Osteocyte (in vitro differentiated cells): Measurements from ENCODE around the gene WNK2. TPM values are rescaled to one million over a fixed set of nuclear protein-coding genes. Genes with fewer than 3 reads are reported as not detected.

Experiments used
- DNase-seq: peaks from one replicate; pipeline ENCODE4 v3.0.0; 2021; ENCODE audit warnings: mixed read lengths; ENCODE audit not compliant: unreplicated experiment; ENCODE audit errors: extremely low spot score
- H3K27ac Mint-ChIP-seq: one replicate; pipeline ENCODE4 v1.8.0; 2021; ENCODE audit warnings: mild to moderate bottlenecking, mixed read lengths; ENCODE audit not compliant: unreplicated experiment
- H3K27me3 Mint-ChIP-seq: one replicate; pipeline ENCODE4 v1.8.0; 2021; ENCODE audit warnings: mixed read lengths; ENCODE audit not compliant: unreplicated experiment
- H3K36me3 Mint-ChIP-seq: one replicate; pipeline ENCODE4 v1.8.0; 2021; ENCODE audit warnings: mixed read lengths; ENCODE audit not compliant: unreplicated experiment
- H3K4me1 Mint-ChIP-seq: one replicate; pipeline ENCODE4 v1.8.0; 2021; ENCODE audit warnings: mixed read lengths; ENCODE audit not compliant: unreplicated experiment
- H3K4me3 Mint-ChIP-seq: one replicate; pipeline ENCODE4 v1.8.0; 2021; ENCODE audit warnings: mild to moderate bottlenecking, moderate library complexity, mixed read lengths; ENCODE audit not compliant: unreplicated experiment
- H3K9me3 Mint-ChIP-seq: one replicate; pipeline ENCODE4 v1.8.0; 2021; ENCODE audit warnings: mixed read lengths; ENCODE audit not compliant: unreplicated experiment
- CTCF ChIP-seq: fragments of 200-600 bp; sonication (generic); IDR thresholded peaks from 2 replicates; pipeline ENCODE4 v1.5.0; 2021; ENCODE audit warnings: antibody characterized with exemption, mild to moderate bottlenecking, moderate library complexity
- total RNA-seq: library from RNA; stranded (reverse); gene quantifications from 2 replicates; pipeline ENCODE4 v1.2.1, GENCODE V29; 2021

Gene WNK2
- total RNA-seq, 1 donor from 2014 or later = not detected

DNA sequence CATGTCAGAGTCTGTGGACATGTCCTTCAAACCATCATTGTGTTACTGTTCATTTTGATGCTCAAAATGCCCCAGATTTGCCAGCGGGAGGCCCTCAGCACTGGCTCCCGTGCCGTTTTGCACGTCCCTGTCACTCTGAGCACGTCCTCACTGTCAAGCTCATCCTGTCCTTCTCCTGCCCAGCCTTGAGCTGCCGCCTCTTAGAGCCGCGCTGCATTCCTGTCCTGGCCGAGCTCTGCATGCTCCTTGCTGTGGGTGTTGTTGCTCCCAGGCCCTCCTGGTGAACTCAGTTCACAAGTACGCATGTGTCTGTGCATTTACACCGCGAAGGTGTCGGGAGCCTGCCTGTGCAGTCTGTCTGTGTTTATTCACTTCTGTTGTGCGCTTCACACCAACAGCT lies 62.2 kb downstream of the WNK2 start:
- no peak for DNase-seq
- H3K4me3 Mint-ChIP-seq = no peak overlapping the region
- no peak for TF ChIP-seq CTCF
- peaks cover 4% of the 10 kb centered on the region for H3K27me3 Mint-ChIP-seq
- H3K9me3 Mint-ChIP-seq = no peaks in the 10 kb centered on the region
- no peak overlapping the region for H3K27ac Mint-ChIP-seq
- no peaks in the 10 kb centered on the region for H3K4me1 Mint-ChIP-seq
- H3K36me3 Mint-ChIP-seq = no peaks in the 10 kb centered on the region

GRCh38 chr9:93246526-93246925 lies 62.6 kb downstream of the WNK2 start:
- Mint-ChIP-seq H3K9me3 (no peaks in the 10 kb centered on the region), H3K36me3 (no peaks in the 10 kb centered on the region), H3K27me3 (peaks cover 4% of the 10 kb centered on the region), H3K4me3 (no peak overlapping the region), H3K4me1 (no peaks in the 10 kb centered on the region), H3K27ac (no peak overlapping the region)
- no peak for DNase-seq
- TF ChIP-seq CTCF = no peak

DNA sequence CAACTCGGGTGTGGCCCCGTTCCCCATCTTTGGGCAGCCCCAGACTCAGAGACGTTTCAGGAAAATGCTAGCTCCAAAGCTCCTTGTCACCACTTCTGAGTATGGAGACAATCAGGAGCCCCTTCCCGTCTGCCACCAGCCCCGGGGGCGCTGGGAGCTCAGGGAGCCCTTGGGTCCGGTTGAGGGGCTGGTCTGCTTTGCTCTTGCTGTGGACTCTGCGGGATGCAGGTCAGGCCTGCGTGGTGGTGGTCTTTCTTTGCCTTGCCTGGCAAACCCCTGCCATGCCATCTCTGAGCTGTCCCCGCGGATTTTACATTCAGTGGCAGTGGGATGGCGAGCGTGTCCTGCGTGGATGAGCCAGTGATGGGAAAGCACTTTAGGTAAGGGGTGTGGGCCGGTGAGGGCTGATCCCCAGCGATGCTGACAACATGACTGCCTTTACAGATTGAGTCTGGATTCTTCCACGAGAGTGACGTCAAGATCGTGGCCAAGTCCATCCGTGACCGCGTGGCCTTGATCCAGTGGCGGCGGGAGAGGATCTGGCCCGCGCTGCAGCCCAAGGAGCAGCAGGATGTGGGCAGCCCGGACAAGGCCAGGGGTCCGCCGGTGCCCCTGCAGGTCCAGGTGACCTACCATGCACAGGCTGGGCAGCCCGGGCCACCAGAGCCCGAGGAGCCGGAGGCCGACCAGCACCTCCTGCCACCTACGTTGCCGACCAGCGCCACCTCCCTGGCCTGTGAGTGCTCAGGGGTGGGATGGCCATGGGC lies 63.3 kb downstream of the WNK2 start:
- no peaks in the 10 kb centered on the region for H3K36me3 Mint-ChIP-seq
- DNase-seq = no peak
- H3K4me1 Mint-ChIP-seq = no peaks in the 10 kb centered on the region
- TF ChIP-seq CTCF = no peak
- H3K27ac Mint-ChIP-seq = no peak overlapping the region
- no peaks in the 10 kb centered on the region for H3K9me3 Mint-ChIP-seq
- peaks cover 4% of the 10 kb centered on the region for H3K27me3 Mint-ChIP-seq
- no peak overlapping the region for H3K4me3 Mint-ChIP-seq

GRCh38 chr9:93247892-93248291 lies 64.0 kb downstream of the WNK2 start:
- no peak overlapping the region for H3K4me3 Mint-ChIP-seq
- H3K27ac Mint-ChIP-seq = no peak overlapping the region
- H3K9me3 Mint-ChIP-seq = no peaks in the 10 kb centered on the region
- no peak for DNase-seq
- no peak for TF ChIP-seq CTCF
- H3K4me1 Mint-ChIP-seq = no peaks in the 10 kb centered on the region
- H3K27me3 Mint-ChIP-seq = no peaks in the 10 kb centered on the region
- no peaks in the 10 kb centered on the region for H3K36me3 Mint-ChIP-seq

DNA sequence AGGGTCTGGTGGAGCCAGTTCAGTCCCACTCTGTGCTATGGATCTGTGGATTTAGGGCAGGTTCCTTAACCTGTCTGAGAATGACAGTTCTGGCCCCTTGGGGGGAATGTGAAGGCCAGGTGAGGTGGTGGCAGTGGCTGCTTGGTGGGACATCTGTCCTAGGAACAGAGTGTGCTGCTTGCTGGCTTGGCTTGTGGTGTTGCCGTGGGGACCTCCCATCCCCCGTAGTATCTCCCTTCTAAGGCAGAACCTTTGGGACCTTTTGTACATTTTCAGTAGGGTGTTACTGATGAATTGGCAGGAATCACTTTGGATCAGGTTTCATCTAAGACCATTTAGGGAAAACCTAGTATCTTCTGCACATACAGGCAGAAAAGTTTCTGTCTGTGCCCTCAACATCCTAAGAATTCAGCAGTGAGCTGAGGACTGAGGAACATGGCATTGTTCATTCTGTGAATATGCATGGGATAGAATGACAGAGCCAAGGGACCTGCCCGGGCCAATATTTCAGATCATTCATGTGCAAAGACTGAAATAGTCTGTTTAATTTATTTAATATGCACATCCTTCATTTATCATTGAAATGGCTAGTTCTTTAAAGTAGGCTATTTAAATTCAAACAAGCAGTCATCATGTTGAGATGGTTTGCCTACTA lies 64.6 kb downstream of the WNK2 start:
- Mint-ChIP-seq H3K27me3 (no peaks in the 10 kb centered on the region), H3K9me3 (no peaks in the 10 kb centered on the region), H3K4me3 (no peak overlapping the region), H3K4me1 (no peaks in the 10 kb centered on the region), H3K27ac (no peak overlapping the region), H3K36me3 (no peaks in the 10 kb centered on the region)
- no peak for DNase-seq
- no peak for TF ChIP-seq CTCF
